ENCODE measurements around the gene SVOP.

The SVOP gene

GRCh38 chr12:109027767-109028166 lies 6.9 kb upstream of the SVOP start:
- H3K9ac ChIP-seq (ENCODE audit: low read length) = no peak overlapping the region
- peaks cover 10% of the 10 kb centered on the region for H3K4me1 ChIP-seq (ENCODE audit: low read length)
- no peaks in the 10 kb centered on the region for H4K20me1 ChIP-seq (ENCODE audit: insufficient read depth, low read length)
- H3K4me3 ChIP-seq (ENCODE audit: low read length) = no peak overlapping the region
- peaks cover under 1% of the 10 kb centered on the region; the same call in 1 of the 2 replicates for H3K9me3 ChIP-seq (ENCODE audit: insufficient read depth, low read length)
- no peak overlapping the region for H3K4me2 ChIP-seq (ENCODE audit: low read length)
- TF ChIP-seq CTCF (IDR thresholded peaks at IDR 0.05; ENCODE audit: low read depth, low read length) (no peak), EZH2phosphoT487 (IDR thresholded peaks at IDR 0.05; ENCODE audit: low read depth) (no peak)
- no peaks in the 10 kb centered on the region for H3K27me3 ChIP-seq (ENCODE audit: low read depth, low read length)
- no peaks in the 10 kb centered on the region for H3K36me3 ChIP-seq (replicated peaks; ENCODE audit: low read depth, low read length)
- no peaks in the 10 kb centered on the region for H3K79me2 ChIP-seq (ENCODE audit: low read length)
- no peak overlapping the region for H2AFZ ChIP-seq (ENCODE audit: low read depth, low read length)
- H3K27ac ChIP-seq (ENCODE audit: low read length) = no peak overlapping the region

- Histone ChIP-seq H3K9me3 (ENCODE audit: insufficient read depth, low read length) (peaks cover 10% of the 10 kb centered on the region; the same call in 1 of the 2 replicates), H3K4me2 (ENCODE audit: low read length) (no peak overlapping the region), H3K4me3 (ENCODE audit: low read length) (no peak overlapping the region), H3K36me3 (replicated peaks; ENCODE audit: low read depth, low read length) (no peaks in the 10 kb centered on the region), H3K9ac (ENCODE audit: low read length) (no peak overlapping the region), H3K4me1 (ENCODE audit: low read length) (no peaks in the 10 kb centered on the region), H3K27ac (ENCODE audit: low read length) (no peak overlapping the region), H2AFZ (ENCODE audit: low read depth, low read length) (no peak overlapping the region), H3K27me3 (ENCODE audit: low read depth, low read length) (peaks cover 10% of the 10 kb centered on the region), H3K79me2 (ENCODE audit: low read length) (no peaks in the 10 kb centered on the region), H4K20me1 (ENCODE audit: insufficient read depth, low read length) (no peaks in the 10 kb centered on the region)
- TF ChIP-seq CTCF (IDR thresholded peaks at IDR 0.05; ENCODE audit: low read depth, low read length) (no peak), EZH2phosphoT487 (IDR thresholded peaks at IDR 0.05; ENCODE audit: low read depth) (no peak)
Measured at GRCh38 chr12:109020146-109020795, 597 bp downstream of the SVOP start.

- TF ChIP-seq CTCF (IDR thresholded peaks at IDR 0.05; ENCODE audit: low read depth, low read length) (no peak), EZH2phosphoT487 (IDR thresholded peaks at IDR 0.05; ENCODE audit: low read depth) (no peak)
Measured at GRCh38 chr12:109018296-109018695, 2.6 kb downstream of the SVOP start.

GRCh38 chr12:109016978-109017377 lies 3.9 kb downstream of the SVOP start:
- H3K4me3 ChIP-seq (ENCODE audit: low read length) = no peak overlapping the region
- peaks cover 36% of the 10 kb centered on the region for H3K27me3 ChIP-seq (ENCODE audit: low read depth, low read length)
- H4K20me1 ChIP-seq (ENCODE audit: insufficient read depth, low read length) = no peaks in the 10 kb centered on the region
- H3K36me3 ChIP-seq (replicated peaks; ENCODE audit: low read depth, low read length) = no peaks in the 10 kb centered on the region
- no peak for TF ChIP-seq EZH2phosphoT487 (IDR thresholded peaks at IDR 0.05; ENCODE audit: low read depth)
- no peaks in the 10 kb centered on the region for H3K4me1 ChIP-seq (ENCODE audit: low read length)
- peaks cover 1% of the 10 kb centered on the region; the same call in 1 of the 2 replicates for H3K9me3 ChIP-seq (ENCODE audit: insufficient read depth, low read length)
- H3K4me2 ChIP-seq (ENCODE audit: low read length) = no peak overlapping the region
- no peak overlapping the region for H3K27ac ChIP-seq (ENCODE audit: low read length)
- no peak overlapping the region for H3K9ac ChIP-seq (ENCODE audit: low read length)
- no peak overlapping the region for H2AFZ ChIP-seq (ENCODE audit: low read depth, low read length)
- H3K79me2 ChIP-seq (ENCODE audit: low read length) = no peaks in the 10 kb centered on the region

More at GRCh38 chr12:109018296-109018695, 2.6 kb downstream of the SVOP start:
- no peak overlapping the region for H2AFZ ChIP-seq (ENCODE audit: low read depth, low read length)
- H3K9me3 ChIP-seq (ENCODE audit: insufficient read depth, low read length) = peaks cover 10% of the 10 kb centered on the region; the same call in 1 of the 2 replicates
- no peak overlapping the region for H3K9ac ChIP-seq (ENCODE audit: low read length)
- no peak overlapping the region for H3K27ac ChIP-seq (ENCODE audit: low read length)
- H3K27me3 ChIP-seq (ENCODE audit: low read depth, low read length) = peaks cover 28% of the 10 kb centered on the region
- H3K36me3 ChIP-seq (replicated peaks; ENCODE audit: low read depth, low read length) = no peaks in the 10 kb centered on the region
- no peaks in the 10 kb centered on the region for H4K20me1 ChIP-seq (ENCODE audit: insufficient read depth, low read length)
- no peaks in the 10 kb centered on the region for H3K4me1 ChIP-seq (ENCODE audit: low read length)
- H3K4me3 ChIP-seq (ENCODE audit: low read length) = no peak overlapping the region
- H3K4me2 ChIP-seq (ENCODE audit: low read length) = no peak overlapping the region
- no peaks in the 10 kb centered on the region for H3K79me2 ChIP-seq (ENCODE audit: low read length)
